ENCODE measurements around the gene WEE1. TPM values are rescaled to one million over a fixed set of nuclear protein-coding genes. Genes with fewer than 3 reads are reported as not detected.

WEE1 gene
- total RNA-seq, 2 donors from 2014 or later, result 52.0 to 103 TPM

DNA sequence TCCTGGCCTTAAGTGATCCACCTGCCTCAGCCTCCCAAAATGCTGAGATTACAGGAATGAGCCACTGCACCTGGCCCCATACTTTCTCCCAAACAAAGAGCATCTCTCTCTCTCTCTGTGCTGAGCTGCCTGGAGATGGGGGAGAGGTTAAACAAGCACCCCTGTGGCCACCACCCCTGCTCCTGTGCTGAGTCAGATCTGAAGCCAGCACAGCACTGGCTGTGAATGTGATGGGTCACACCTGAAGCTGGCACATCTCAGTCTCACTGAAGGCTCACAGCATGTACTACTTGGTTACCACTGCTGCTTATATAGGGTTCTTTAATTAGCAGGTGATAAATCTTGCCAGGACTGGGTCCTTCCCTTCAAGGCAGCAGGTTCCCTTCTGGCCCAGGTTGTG lies 10.8 kb upstream of the WEE1 start:
- Histone ChIP-seq H3K4me3 (no peak overlapping the region), H3K27ac (no peak overlapping the region), H3K36me3 (no peaks in the 10 kb centered on the region), H3K27me3 (no peaks in the 10 kb centered on the region), H3K4me1 (peaks cover 0 to 28% of the 10 kb centered on the region in 2 donors), H3K9me3 (peaks cover 0 to 10% of the 10 kb centered on the region in 2 donors)
- DNase-seq (ENCODE audit: low spot score), result no peak
- TF ChIP-seq, protein P1, sequence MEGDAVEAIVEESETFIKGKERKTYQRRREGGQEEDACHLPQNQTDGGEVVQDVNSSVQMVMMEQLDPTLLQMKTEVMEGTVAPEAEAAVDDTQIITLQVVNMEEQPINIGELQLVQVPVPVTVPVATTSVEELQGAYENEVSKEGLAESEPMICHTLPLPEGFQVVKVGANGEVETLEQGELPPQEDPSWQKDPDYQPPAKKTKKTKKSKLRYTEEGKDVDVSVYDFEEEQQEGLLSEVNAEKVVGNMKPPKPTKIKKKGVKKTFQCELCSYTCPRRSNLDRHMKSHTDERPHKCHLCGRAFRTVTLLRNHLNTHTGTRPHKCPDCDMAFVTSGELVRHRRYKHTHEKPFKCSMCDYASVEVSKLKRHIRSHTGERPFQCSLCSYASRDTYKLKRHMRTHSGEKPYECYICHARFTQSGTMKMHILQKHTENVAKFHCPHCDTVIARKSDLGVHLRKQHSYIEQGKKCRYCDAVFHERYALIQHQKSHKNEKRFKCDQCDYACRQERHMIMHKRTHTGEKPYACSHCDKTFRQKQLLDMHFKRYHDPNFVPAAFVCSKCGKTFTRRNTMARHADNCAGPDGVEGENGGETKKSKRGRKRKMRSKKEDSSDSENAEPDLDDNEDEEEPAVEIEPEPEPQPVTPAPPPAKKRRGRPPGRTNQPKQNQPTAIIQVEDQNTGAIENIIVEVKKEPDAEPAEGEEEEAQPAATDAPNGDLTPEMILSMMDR (IDR thresholded peaks at IDR 0.05), result no peak

DNA sequence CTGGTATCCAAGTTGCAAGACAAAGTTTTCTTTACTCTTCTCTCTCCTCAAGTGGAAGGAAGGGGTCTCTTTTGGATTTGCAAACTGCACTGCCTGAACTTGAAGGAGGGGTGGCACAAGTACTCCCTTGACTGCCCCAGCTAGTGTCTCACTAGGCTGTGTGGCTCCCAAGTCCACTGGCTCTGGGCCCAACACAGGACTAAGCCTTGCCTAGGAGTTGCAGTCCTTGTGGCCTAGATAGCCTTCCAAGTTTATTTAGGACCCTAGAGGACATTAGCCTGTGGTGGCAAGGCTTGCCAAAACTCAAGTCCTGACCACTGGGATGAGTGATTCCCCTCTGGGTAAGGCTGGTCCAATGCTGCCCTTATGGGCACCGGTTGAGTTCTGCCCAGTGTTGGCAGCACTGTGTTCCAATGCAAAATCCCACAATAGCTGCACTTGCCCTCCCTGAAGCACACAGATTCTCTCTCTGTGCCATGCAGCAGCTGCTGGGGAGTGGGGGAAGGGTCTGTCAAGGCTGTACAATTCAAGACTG lies 10.2 kb upstream of the WEE1 start:
- H3K27ac ChIP-seq, result peak overlapping the region in 1 of 2 donors; percentile 28
- TF ChIP-seq, protein P1 (IDR thresholded peaks at IDR 0.05), result no peak
- H3K9me3 ChIP-seq, result peaks cover 0 to 10% of the 10 kb centered on the region in 2 donors
- H3K27me3 ChIP-seq, result no peaks in the 10 kb centered on the region
- H3K4me3 ChIP-seq, result no peak overlapping the region
- H3K36me3 ChIP-seq, result no peaks in the 10 kb centered on the region
- peaks cover 0 to 34% of the 10 kb centered on the region in 2 donors for H3K4me1 ChIP-seq
- no peak for DNase-seq (ENCODE audit: low spot score)

DNA sequence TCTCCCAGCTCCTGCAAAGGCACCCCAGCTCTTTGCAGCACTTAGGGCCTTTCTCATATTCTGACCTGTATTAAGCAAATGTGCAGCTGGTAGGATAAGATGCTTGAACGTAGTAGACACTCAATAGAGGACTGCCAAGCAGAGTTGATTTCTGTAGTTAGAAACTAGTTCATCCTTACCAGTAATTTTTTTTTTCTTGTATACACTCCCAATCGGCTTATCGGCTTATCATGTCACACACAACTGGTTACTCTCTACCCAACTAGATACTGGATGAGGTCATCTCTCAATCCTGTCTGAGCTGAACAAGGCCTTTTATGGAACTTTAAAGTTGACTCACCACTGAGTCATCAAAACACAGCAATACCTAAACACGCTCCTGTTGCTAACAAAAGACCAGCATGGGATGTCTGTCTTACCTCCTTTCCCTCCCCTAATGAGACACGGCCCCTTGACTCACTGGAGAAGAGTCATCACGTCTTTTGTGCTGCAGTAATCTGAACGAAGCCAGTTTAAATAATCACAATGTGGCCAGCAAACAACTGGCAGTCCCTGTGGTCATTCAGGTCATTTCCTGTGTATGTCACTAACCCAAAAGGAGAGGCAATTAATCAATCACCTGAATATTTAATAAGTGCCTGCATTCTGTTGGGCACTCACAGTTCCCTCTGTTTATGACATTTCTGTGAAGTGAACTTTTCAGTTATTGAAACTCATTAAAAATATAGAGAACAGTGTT lies 7.5 kb upstream of the WEE1 start:
- DNase-seq (ENCODE audit: low spot score), result peak; percentile 89

DNA sequence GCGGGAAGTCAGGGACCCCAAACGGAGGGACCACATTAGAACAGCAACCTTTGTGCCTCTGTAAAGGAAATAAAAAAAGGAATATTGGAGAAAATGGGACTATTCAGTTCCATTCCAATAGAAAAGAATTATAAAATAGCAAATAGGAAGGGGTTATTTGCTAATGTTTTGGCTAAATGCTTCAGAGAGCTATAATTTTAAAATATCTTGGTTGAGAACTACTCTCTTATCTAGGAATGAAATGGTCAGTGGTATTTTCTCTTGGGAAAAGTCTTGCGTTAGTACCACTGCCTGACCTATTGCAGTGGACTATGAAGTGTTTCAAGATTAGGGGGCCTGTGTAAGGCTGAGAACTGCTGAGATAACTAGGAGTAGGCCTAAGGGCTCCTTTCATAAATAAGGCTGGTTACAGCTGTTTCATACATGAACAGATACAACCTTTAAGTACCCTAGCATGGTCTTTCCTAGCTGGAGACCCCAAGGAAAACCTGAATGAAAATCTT lies 6.9 kb upstream of the WEE1 start:
- Histone ChIP-seq H3K4me1 (peaks cover 0 to 52% of the 10 kb centered on the region in 2 donors), H3K36me3 (no peaks in the 10 kb centered on the region), H3K4me3 (no peak overlapping the region), H3K9me3 (peaks cover 0 to 2% of the 10 kb centered on the region in 2 donors), H3K27ac (peak overlapping the region; percentile 89 to 99), H3K27me3 (no peaks in the 10 kb centered on the region)
- no peak for DNase-seq (ENCODE audit: low spot score)
- TF ChIP-seq, protein P1 (IDR thresholded peaks at IDR 0.05), result no peak

More for the DNA sequence above, 7.5 kb upstream of the WEE1 start:
- peak overlapping the region; percentile 89 to 99 for H3K27ac ChIP-seq
- TF ChIP-seq, protein P1 (IDR thresholded peaks at IDR 0.05), result no peak
- H3K36me3 ChIP-seq, result no peaks in the 10 kb centered on the region
- H3K4me3 ChIP-seq, result no peak overlapping the region
- peaks cover 0 to 52% of the 10 kb centered on the region in 2 donors for H3K4me1 ChIP-seq
- H3K27me3 ChIP-seq, result no peaks in the 10 kb centered on the region
- H3K9me3 ChIP-seq, result peaks cover 0 to 8% of the 10 kb centered on the region in 2 donors

DNA sequence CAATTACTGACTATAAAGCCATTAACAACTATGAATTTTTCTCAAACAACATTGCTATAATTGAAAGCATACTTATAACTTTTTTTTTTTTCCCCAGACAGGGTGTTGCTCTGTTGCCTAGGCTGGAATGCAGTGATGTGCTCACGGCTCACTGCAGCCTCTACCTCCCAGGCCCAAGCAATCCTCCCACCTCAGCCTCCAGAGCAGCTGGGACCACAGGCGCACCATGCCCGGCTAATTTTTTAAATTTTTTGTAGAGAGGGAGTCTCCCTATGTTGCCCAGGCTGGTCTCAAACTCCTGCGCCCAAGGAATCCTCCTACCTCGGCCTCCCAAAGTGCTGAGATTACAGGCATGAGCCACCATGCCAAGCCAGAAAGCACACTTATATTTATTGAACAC lies 6.1 kb upstream of the WEE1 start:
- TF ChIP-seq, protein P1 (IDR thresholded peaks at IDR 0.05), result no peak
- Histone ChIP-seq H3K27me3 (no peaks in the 10 kb centered on the region), H3K4me3 (no peak overlapping the region), H3K27ac (peak overlapping the region; percentile 89 to 99), H3K4me1 (peaks cover 0 to 55% of the 10 kb centered on the region in 2 donors), H3K9me3 (no peaks in the 10 kb centered on the region), H3K36me3 (no peaks in the 10 kb centered on the region)
- no peak for DNase-seq (ENCODE audit: low spot score)

All from right atrium auricular region (tissue), 2 donors.